Spleen (tissue), 7 donors: ENCODE results near the gene EHBP1.

Source experiments
- CTCF ChIP-seq, 11 experiments: fragments of 200-600 bp in 7 of 11; fragments of 450-650 bp in 4 of 11; sonication (generic) in 4 of 11; IDR thresholded peaks in 8 of 11; conservative IDR thresholded peaks in 3 of 11; 1 replicate in 7 of 11; 2 replicates in 4 of 11; pipeline versions ENCODE4 v1.4.0 to v1.8.0; 2016 to 2021; ENCODE audit warnings: antibody characterized with exemption in 11 of 11, inconsistent platforms in 4 of 11, mild to moderate bottlenecking in 1 of 11
- POLR2A ChIP-seq, 3 donors: fragments of 450-650 bp; IDR thresholded peaks; one replicate each; pipeline ENCODE4 v1.5.1; 2017; ENCODE audit warnings: antibody characterized with exemption in 3 of 3, mild to moderate bottlenecking in 1 of 3
- POLR2AphosphoS5 ChIP-seq, 3 donors: sonication (generic); formaldehyde crosslinking; IDR thresholded peaks; one replicate each; pipeline ENCODE4 v1.5.1; 2017; ENCODE audit warnings: antibody characterized with exemption in 3 of 3
- donor health status: DM: no; HTN: no; CAD: no; lungs with moderate emphysema.
- donor health status: DM: no; HTN: no; CAD: no.
- donor health status: DM: no; HTN: no; CAD: no.

DNA sequence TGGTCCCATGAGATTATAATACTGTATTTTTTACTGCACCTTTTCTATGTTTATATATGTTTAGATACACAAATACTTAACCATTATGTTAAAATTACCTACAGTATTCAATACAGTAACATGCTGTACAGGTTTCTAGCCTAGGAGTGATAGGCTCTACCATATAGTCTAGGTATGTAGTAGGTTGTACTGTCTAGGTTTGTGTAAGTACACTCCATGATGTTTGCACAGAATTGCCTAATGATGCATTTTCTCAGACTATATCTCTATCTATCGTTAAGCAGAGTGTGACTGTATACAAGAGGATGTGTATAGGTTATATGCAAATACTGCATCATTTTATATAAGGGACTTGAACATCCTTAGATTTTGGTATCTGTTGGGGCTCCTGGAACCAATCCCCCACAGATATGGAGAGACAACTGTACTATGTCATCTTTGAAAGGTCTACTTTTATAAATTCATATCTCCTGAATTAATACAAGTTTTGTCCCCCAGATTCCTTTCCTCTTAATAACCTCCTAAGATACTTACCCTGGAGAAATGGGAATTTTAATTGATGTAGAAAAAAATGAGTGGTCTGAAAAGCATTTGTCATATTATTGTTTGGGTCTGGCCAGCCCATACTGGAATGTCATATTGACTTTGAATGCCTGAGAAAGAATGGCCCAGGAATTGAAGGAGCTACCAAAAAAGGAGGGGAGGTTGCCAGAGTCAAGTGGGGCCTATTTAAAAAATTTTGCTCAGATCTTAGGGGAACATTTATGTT, 36.6 kb downstream of the EHBP1 start:
- TF ChIP-seq CTCF (IDR thresholded peaks at IDR 0.05 in 8 of 11, conservative IDR thresholded peaks at IDR 0.05 in 3 of 11) (no peak), POLR2AphosphoS5 (IDR thresholded peaks at IDR 0.05) (no peak), POLR2A (IDR thresholded peaks at IDR 0.05) (no peak)
